RWPE2 (cell line): ENCODE measurements around the gene OR4F15.
A peak's percentile ranks its signal among the peaks of the same experiment; 100 is the strongest.

Experiments
- ATAC-seq: fragments of 200-7000 bp; cut with Tn5 transposase; 3 replicates; pipeline ENCODE4 v1.9.1; 2021; ENCODE audit warnings: low read depth
- DNase-seq: peaks from one replicate; pipeline ENCODE4 v3.0.0-alpha.2; 2020; ENCODE audit warnings: low spot score
- H3K27ac ChIP-seq: fragments of 450-650 bp; 2 replicates; pipeline ENCODE4 v1.5.1; 2017; ENCODE audit warnings: mild to moderate bottlenecking; ENCODE audit not compliant: poor library complexity, severe bottlenecking
- H3K27me3 ChIP-seq: fragments of 250-450 bp; sonication (Bioruptor Pico); 2 replicates; pipeline ENCODE4 v1.5.1; 2021; ENCODE audit warnings: mild to moderate bottlenecking, moderate library complexity; ENCODE audit not compliant: insufficient read depth, poor library complexity, severe bottlenecking
- H3K36me3 ChIP-seq: fragments of 250-450 bp; sonication (Bioruptor Pico); 2 replicates; pipeline ENCODE4 v1.5.1; 2020; ENCODE audit warnings: low read depth, mild to moderate bottlenecking, moderate library complexity
- H3K4me1 ChIP-seq: fragments of 250-450 bp; sonication (Bioruptor Pico); 2 replicates; pipeline ENCODE4 v1.5.1; 2021; ENCODE audit warnings: mild to moderate bottlenecking, moderate library complexity; ENCODE audit not compliant: insufficient read depth, poor library complexity, severe bottlenecking
- H3K4me3 ChIP-seq: fragments of 250-450 bp; sonication (Bioruptor Pico); 2 replicates; pipeline ENCODE4 v1.5.1; 2021; ENCODE audit warnings: mild to moderate bottlenecking, moderate library complexity; ENCODE audit not compliant: severe bottlenecking
- H3K9me3 ChIP-seq: fragments of 250-450 bp; sonication (Bioruptor Pico); 2 replicates; pipeline ENCODE4 v1.5.1; 2021; ENCODE audit warnings: mild to moderate bottlenecking, moderate library complexity; ENCODE audit not compliant: severe bottlenecking
- CTCF ChIP-seq: fragments of 450-650 bp; IDR thresholded peaks from one replicate; pipeline ENCODE4 v1.5.1; 2017; ENCODE audit warnings: mild to moderate bottlenecking, moderate library complexity; ENCODE audit not compliant: poor library complexity, severe bottlenecking

Gene OR4F15

GRCh38 chr15:101799665-101800064 lies 12.3 kb upstream of the OR4F15 start:
- no peak for ATAC-seq
- no peak for DNase-seq
- Histone ChIP-seq H3K36me3 (no peaks in the 10 kb centered on the region), H3K4me3 (no peak overlapping the region), H3K9me3 (no peaks in the 10 kb centered on the region), H3K27me3 (peaks cover 4% of the 10 kb centered on the region), H3K27ac (no peak overlapping the region), H3K4me1 (peaks cover 3% of the 10 kb centered on the region)
- no peak for TF ChIP-seq CTCF

GRCh38 chr15:101801048-101801447 lies 11.0 kb upstream of the OR4F15 start:
- H3K4me3 ChIP-seq: no peak overlapping the region
- DNase-seq (no peak), ATAC-seq (peak; percentile 25; the same call in 1 of the 3 replicates)
- no peak overlapping the region for H3K27ac ChIP-seq
- H3K36me3 ChIP-seq: no peaks in the 10 kb centered on the region
- H3K4me1 ChIP-seq: peaks cover under 1% of the 10 kb centered on the region
- TF ChIP-seq CTCF: no peak
- H3K9me3 ChIP-seq: no peaks in the 10 kb centered on the region
- H3K27me3 ChIP-seq: peaks cover 4% of the 10 kb centered on the region

- DNase-seq (no peak), ATAC-seq (no peak)
- no peak within 1 kb of the TSS for H3K4me3 ChIP-seq
- peaks cover 5% of the 10 kb centered on the region for H3K4me1 ChIP-seq
- H3K27ac ChIP-seq: no peak within 1 kb of the TSS
- no peaks in the 10 kb centered on the region for H3K9me3 ChIP-seq
- H3K36me3 ChIP-seq: no peaks in the 10 kb centered on the region
- TF ChIP-seq CTCF: no peak
- peaks cover 4% of the 10 kb centered on the region for H3K27me3 ChIP-seq
These were observed 8.8 kb upstream of the OR4F15 start, which contains the start of gene OR4F6 for GRCh38 chr15:101803209-101803608. Gene OR4F6 (plus strand): TSS chr15:101803509. CDS start chr15:101805720, 2,211 bp downstream.

- Histone ChIP-seq H3K27ac (no peak overlapping the region), H3K4me1 (peaks cover 5% of the 10 kb centered on the region), H3K27me3 (peaks cover 4% of the 10 kb centered on the region), H3K9me3 (no peaks in the 10 kb centered on the region), H3K4me3 (no peak overlapping the region), H3K36me3 (no peaks in the 10 kb centered on the region)
- ATAC-seq (no peak), DNase-seq (no peak)
- no peak for TF ChIP-seq CTCF
These were observed 8.3 kb upstream of the OR4F15 start for GRCh38 chr15:101803676-101804075.

- peaks cover 4% of the 10 kb centered on the region for H3K27me3 ChIP-seq
- H3K4me1 ChIP-seq: peaks cover 5% of the 10 kb centered on the region
- TF ChIP-seq CTCF: no peak
- no peak overlapping the region for H3K27ac ChIP-seq
- no peaks in the 10 kb centered on the region for H3K9me3 ChIP-seq
- H3K36me3 ChIP-seq: no peaks in the 10 kb centered on the region
- DNase-seq (no peak), ATAC-seq (no peak)
- no peak overlapping the region for H3K4me3 ChIP-seq
These were observed 7.6 kb upstream of the OR4F15 start for GRCh38 chr15:101804375-101804774.
